Bronchus fibroblast of lung (primary cell): ENCODE data around the gene PRTN3. TPM values are rescaled to one million over a fixed set of nuclear protein-coding genes. Genes with fewer than 3 reads are reported as not detected.

Experiments
- total RNA-seq: library from RNA; depleted of rRNA; stranded (reverse); fragments of >200 nt; gene quantifications from 2 replicates; pipeline ENCODE4 v1.2.3, GENCODE V29; 2015

Gene PRTN3, protein sequence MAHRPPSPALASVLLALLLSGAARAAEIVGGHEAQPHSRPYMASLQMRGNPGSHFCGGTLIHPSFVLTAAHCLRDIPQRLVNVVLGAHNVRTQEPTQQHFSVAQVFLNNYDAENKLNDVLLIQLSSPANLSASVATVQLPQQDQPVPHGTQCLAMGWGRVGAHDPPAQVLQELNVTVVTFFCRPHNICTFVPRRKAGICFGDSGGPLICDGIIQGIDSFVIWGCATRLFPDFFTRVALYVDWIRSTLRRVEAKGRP
- not detected in 2 replicates for total RNA-seq

DNA sequence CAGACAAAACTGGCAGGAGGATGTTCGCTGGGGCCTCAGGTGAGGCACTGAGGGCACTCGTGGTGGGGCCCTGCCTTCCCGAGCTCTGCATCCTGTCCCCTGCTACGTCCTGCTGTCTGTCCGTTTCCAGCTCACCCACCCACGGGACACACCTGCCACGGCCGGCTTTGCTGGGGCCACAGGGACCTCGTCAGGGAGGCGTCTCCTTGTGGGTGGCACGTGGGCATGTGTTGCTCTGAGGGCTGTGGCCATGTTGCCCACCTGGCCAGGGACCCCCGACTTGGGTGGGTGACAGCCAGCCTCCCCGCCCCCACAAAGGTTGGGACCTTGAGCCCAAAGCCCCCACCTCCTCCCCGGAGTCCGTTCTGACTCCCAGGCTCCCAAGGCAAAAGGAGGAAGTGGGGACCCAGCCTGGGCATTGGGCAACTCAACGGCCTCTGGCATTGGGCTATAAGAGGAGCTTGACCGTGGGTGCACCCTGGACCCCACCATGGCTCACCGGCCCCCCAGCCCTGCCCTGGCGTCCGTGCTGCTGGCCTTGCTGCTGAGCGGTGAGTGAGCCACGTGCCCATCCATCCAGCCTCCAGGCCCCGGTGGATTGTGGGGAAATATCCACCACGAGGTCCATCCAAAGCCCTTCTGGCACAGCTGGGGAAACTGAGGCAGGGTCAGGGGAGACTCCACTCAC is at the start of gene PRTN3:
TSS of gene PRTN3 (plus strand) at position 481 of the 688 bp plus-strand sequence. CDS start at position 491, 10 bp downstream.

DNA sequence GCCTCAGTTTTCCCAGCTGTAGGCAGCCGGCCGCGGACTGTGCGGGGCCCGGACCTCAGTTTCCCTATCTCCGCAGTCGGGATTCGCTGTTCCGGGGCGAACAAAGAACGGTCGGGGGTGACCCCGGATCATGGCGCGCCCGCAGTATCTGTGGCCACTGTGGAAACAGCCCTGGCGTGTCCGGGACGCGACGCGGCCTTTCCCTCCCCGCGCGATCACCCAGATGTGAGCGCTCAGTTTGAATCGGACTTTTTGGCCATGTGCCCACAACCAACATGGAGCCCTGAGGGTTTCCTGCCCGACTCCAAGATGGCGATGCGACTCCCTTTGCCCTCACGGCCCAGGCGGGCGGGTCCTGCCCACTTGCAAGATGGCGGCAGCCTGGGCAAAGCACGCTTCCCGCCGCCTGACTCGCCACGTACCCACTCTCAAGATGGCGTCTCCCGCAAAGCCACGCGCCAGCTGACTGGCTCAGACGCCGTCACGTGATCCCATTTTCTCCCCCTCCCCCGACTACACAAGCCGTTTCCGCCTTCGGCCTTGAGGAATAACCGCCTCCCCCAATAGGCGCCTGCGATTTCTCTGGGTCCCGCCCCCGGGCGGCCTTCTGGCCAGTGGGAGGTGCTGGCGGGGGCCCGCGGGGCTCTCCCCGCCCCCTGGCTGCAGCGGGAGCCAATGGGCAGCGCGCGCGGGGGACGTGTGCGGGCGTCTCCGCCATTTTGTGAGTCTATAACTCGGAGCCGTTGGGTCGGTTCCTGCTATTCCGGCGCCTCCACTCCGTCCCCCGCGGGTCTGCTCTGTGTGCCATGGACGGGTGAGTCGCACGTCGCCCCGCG is 43.9 kb upstream of the PRTN3 start, which contains the start of gene PTBP1:
TSS of gene PTBP1 (plus strand) at position 761 of the 836 bp plus-strand sequence. CDS start at position 807, 46 bp downstream.

DNA sequence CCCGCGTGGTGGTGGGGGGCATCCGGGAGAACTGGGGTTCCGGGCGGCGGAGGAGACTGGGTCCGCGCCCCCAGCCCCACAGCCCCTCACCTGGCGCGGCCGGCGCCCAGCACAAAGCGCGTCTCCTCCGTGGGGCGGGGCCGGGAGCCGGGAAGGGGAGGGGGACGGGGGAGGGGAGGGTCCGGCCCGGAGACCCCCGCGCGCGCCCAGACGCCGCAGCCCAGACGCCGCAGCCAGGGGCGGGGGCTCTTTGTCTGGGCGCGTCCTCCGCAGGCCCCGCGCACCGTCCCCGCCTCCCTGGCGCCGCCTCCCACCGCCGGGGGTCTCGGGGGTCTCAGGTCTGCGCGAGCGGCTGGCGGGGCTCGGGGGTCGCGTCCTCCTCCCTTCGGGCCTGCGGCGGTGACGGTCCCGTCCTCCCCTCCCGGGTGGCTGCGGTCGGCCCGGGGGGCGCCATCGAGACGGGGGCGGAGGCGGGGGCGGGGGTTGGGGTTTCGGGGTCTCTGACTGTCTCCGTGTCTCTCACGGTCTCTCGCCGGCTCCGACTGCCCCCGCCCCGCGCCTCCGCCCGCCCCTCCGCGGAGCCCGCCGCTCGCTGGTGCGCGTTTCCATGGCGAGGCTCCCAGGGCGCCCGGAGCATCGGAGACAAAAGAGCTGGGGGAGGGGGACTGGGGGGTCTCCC is 18.8 kb upstream of the PRTN3 start, which contains the start of gene PLPPR3:
TSS of gene PLPPR3 (minus strand) at position 131 of the 679 bp plus-strand sequence. CDS start 396 bp downstream, outside the sequence.

DNA sequence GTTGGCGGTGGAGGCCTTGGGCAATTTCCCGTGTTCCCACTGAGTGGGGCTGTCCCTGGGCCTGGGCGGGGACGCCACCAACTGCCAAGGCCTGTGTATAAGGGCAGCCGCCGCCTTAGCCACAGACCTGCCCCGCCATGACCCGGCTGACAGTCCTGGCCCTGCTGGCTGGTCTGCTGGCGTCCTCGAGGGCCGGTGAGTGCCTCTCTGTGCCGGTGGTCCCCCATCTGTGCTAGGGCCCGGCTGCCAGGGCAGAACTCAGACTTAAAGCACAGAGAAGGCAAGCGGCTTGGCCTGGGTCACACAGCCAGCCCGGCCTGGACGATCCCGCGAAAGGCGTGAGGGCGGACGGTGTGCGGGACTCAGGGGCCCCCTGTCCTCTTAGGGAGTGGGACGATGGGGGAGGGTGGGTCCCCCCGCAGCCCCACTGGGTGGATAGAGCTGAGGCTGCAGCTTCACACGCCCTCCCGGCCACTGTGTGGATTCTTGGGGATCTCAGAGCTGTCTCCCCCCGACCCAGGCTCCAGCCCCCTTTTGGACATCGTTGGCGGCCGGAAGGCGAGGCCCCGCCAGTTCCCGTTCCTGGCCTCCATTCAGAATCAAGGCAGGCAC is 13.0 kb upstream of the PRTN3 start, which contains the start of gene AZU1:
TSS of gene AZU1 (plus strand) at position 128 of the 612 bp plus-strand sequence. CDS start at position 138, 10 bp downstream.

GRCh38 chr19:852136-853013 is 11.6 kb downstream of the PRTN3 start, which contains the start of gene ELANE:
ELANE (plus strand) TSS chr19:852303; CDS start chr19:852329, 26 bp downstream.

DNA sequence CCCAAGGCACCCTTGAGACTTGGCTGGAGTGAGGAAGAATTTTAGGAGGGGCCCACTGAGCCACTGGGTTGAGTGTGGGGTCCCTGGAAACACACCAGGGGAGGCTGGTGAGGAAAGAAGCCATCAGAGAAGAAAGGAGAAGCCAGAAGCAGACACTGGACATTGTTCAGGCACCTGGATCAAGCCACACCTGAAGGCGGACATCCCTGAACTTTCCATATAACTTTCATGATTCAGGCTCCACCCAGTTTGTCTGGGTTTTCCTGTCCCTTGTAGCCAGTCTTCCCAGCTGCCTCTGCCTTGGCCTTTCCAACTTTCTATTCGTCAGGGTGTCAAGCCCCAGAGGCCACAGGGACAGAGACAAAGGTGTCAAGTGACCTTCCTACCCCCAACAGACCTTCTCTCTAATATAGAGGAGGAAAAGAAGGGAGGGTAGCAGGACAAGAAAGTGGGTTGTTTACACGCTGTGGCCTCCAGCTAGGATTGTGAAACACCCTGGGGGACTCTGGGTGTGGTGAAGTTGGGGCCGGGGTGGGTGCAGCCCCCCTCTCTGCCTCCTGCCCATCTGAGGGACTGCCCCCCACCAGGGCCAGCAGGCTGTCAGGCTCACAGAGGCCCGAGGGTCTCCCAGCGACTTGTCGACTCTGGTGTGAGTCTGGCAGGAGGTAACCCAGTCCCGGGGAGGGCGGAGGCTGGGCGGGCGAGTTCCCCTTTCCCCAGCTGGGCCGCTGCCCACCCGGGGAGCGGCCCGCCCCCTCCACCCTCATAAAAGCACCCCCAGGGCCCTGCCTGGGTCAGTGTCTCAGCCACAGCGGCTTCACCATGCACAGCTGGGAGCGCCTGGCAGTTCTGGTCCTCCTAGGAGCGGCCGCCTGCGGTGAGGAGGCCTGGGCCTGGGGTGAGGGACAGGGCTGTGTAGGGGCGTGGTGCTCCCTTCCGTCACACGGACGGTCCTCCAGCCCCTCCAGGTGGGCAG is 18.4 kb downstream of the PRTN3 start, which contains the start of gene CFD:
TSS of gene CFD (plus strand) at position 797 of the 976 bp plus-strand sequence. CDS start at position 823, 26 bp downstream.

DNA sequence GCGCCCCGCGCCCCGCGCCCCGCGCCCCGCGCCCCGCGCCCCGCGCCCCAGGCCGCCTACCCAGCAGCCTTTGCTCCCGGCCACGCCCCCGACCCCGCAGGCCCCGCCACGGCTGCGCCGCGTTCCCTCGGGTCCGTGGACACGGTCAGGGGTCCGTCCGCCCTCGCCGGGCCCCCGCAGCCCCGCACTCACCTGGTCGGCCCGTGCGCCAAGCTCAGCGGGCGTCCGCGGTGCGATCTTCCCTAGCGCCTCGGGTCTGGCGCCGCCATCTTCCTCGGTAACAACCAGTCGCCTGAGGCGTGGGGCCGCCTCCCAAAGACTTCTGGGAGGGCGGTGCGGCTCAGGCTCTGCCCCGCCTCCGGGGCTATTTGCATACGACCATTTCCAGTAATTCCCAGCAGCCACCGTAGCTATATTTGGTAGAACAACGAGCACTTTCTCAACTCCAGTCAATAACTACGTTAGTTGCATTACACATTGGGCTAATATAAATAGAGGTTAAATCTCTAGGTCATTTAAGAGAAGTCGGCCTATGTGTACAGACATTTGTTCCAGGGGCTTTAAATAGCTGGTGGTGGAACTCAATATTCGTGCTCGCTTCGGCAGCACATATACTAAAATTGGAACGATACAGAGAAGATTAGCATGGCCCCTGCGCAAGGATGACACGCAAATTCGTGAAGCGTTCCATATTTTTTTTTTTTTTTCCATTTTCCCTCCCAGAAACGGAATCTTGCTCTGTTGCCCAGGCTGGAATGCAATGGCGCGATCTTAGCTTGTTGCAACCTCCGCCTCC is 52.3 kb downstream of the PRTN3 start, which contains the start of the genes MED16 and RNU6-9:
TSS of gene MED16 (minus strand) at position 294 of the 796 bp plus-strand sequence. CDS start 2,056 bp downstream, outside the sequence.
TSS of gene RNU6-9 (plus strand) at position 591 of the 796 bp plus-strand sequence.

Other genes starting within 250 kb of the PRTN3 start
- gene POLRMT, start 207.5 kb upstream of the PRTN3 start, total RNA-seq: 25.6 and 28.4 TPM in 2 replicates
- gene FGF22, start 201.1 kb upstream of the PRTN3 start, total RNA-seq: 0.30 and 0.34 TPM in 2 replicates
- gene RNF126, start 177.8 kb upstream of the PRTN3 start, total RNA-seq: 55.8 and 63.0 TPM in 2 replicates
- gene FSTL3, start 164.6 kb upstream of the PRTN3 start, total RNA-seq: 81.8 and 89.3 TPM in 2 replicates
- not detected in 2 replicates for gene PRSS57, start 145.5 kb upstream of the PRTN3 start, total RNA-seq
- gene PALM, start 132.1 kb upstream of the PRTN3 start, total RNA-seq: 9.2 and 10.1 TPM in 2 replicates
- gene MISP, start 89.9 kb upstream of the PRTN3 start, total RNA-seq: under 0.01 TPM in 1 of 2 replicates, not detected in the other
- 229 and 250 TPM in 2 replicates for gene PTBP1, start 43.5 kb upstream of the PRTN3 start, total RNA-seq
- 3.4 and 4.7 TPM in 2 replicates for gene PLPPR3, start 19.0 kb upstream of the PRTN3 start, total RNA-seq
- not detected in 2 replicates for gene AZU1, start 13.2 kb upstream of the PRTN3 start, total RNA-seq
- gene ELANE, start 11.3 kb downstream of the PRTN3 start, total RNA-seq: 0.15 and 0.50 TPM in 2 replicates
- 7.0 and 7.6 TPM in 2 replicates for gene CFD, start 18.7 kb downstream of the PRTN3 start, total RNA-seq
- gene MED16, start 52.2 kb downstream of the PRTN3 start, total RNA-seq: 48.6 and 50.4 TPM in 2 replicates
- not detected in 2 replicates for gene RNU6-9, start 52.5 kb downstream of the PRTN3 start, total RNA-seq
- gene R3HDM4, start 72.2 kb downstream of the PRTN3 start, total RNA-seq: 35.1 and 38.0 TPM in 2 replicates
- gene KISS1R, start 76.3 kb downstream of the PRTN3 start, total RNA-seq: not detected in 2 replicates
- gene ARID3A, start 85.0 kb downstream of the PRTN3 start, total RNA-seq: 6.7 and 8.7 TPM in 2 replicates
- 80.5 and 86.7 TPM in 2 replicates for gene WDR18, start 143.3 kb downstream of the PRTN3 start, total RNA-seq
- gene GRIN3B, start 159.4 kb downstream of the PRTN3 start, total RNA-seq: 0.17 and 3.1 TPM in 2 replicates
- 115 and 128 TPM in 2 replicates for gene TMEM259, start 180.1 kb downstream of the PRTN3 start, total RNA-seq
- gene RNU6-2, start 180.5 kb downstream of the PRTN3 start, total RNA-seq: not detected in 2 replicates
- 303 and 326 TPM in 2 replicates for gene CNN2, start 185.6 kb downstream of the PRTN3 start, total RNA-seq
- gene ABCA7, start 199.1 kb downstream of the PRTN3 start, total RNA-seq: 2.8 and 3.0 TPM in 2 replicates
- gene ARHGAP45, start 226.2 kb downstream of the PRTN3 start, total RNA-seq: 0.59 and 2.9 TPM in 2 replicates